ENCODE data around the gene PCDHB11.
"Not testable (repeated sequence)": the region's sequence is repeated elsewhere in the genome, so short reads cannot be mapped to it uniquely, and the experiment has no call there.

The PCDHB11 gene

GRCh38 chr5:141174291-141175104 lies 24.9 kb upstream of the PCDHB11 start:
- peaks cover 13% of the 10 kb centered on the region; the same call in 1 of the 2 replicates for H3K9me3 ChIP-seq (ENCODE audit: control insufficient read depth, insufficient read depth, low read depth, low read length)
- H3K4me1 ChIP-seq (ENCODE audit: control insufficient read depth, insufficient read depth, low read length); H3K36me3 ChIP-seq (ENCODE audit: control insufficient read depth, insufficient read depth, low read length); H3K9ac ChIP-seq (ENCODE audit: low read length); H3K27ac ChIP-seq (ENCODE audit: low read depth, low read length); H3K27me3 ChIP-seq (ENCODE audit: control insufficient read depth, insufficient read depth, low read length); H3K4me3 ChIP-seq (ENCODE audit: low read depth, low read length): not testable (repeated sequence)

- Histone ChIP-seq H3K4me1 (ENCODE audit: control insufficient read depth, insufficient read depth, low read length) (no peaks in the 10 kb centered on the region), H3K27me3 (ENCODE audit: control insufficient read depth, insufficient read depth, low read length) (no peaks in the 10 kb centered on the region), H3K9me3 (ENCODE audit: control insufficient read depth, insufficient read depth, low read depth, low read length) (peaks cover 14% of the 10 kb centered on the region; the same call in 1 of the 2 replicates), H3K4me3 (ENCODE audit: low read depth, low read length) (no peak overlapping the region), H3K27ac (ENCODE audit: low read depth, low read length) (no peak overlapping the region), H3K9ac (ENCODE audit: low read length) (no peak overlapping the region), H3K36me3 (ENCODE audit: control insufficient read depth, insufficient read depth, low read length) (no peaks in the 10 kb centered on the region)
These were observed 23.5 kb upstream of the PCDHB11 start for GRCh38 chr5:141175933-141176332.

- not testable (repeated sequence) for H3K36me3 ChIP-seq (ENCODE audit: control insufficient read depth, insufficient read depth, low read length); H3K4me1 ChIP-seq (ENCODE audit: control insufficient read depth, insufficient read depth, low read length); H3K27me3 ChIP-seq (ENCODE audit: control insufficient read depth, insufficient read depth, low read length); H3K9ac ChIP-seq (ENCODE audit: low read length); H3K27ac ChIP-seq (ENCODE audit: low read depth, low read length)
- H3K4me3 ChIP-seq (ENCODE audit: low read depth, low read length): peak within 1 kb of the TSS; percentile 31; the same call in 1 of the 2 replicates
- peaks cover 14% of the 10 kb centered on the region; the same call in 1 of the 2 replicates for H3K9me3 ChIP-seq (ENCODE audit: control insufficient read depth, insufficient read depth, low read depth, low read length)
These were observed 21.7 kb upstream of the PCDHB11 start, which contains the start of gene PCDHB8 for GRCh38 chr5:141177577-141178191. Gene PCDHB8 (plus strand): TSS chr5:141177790. CDS start chr5:141178035, 245 bp downstream.

- H3K4me1 ChIP-seq (ENCODE audit: control insufficient read depth, insufficient read depth, low read length); H3K27ac ChIP-seq (ENCODE audit: low read depth, low read length); H3K4me3 ChIP-seq (ENCODE audit: low read depth, low read length); H3K36me3 ChIP-seq (ENCODE audit: control insufficient read depth, insufficient read depth, low read length); H3K9me3 ChIP-seq (ENCODE audit: control insufficient read depth, insufficient read depth, low read depth, low read length); H3K9ac ChIP-seq (ENCODE audit: low read length); H3K27me3 ChIP-seq (ENCODE audit: control insufficient read depth, insufficient read depth, low read length): not testable (repeated sequence)
These were observed 20.1 kb upstream of the PCDHB11 start for GRCh38 chr5:141179371-141179770.

- not testable (repeated sequence) for H3K4me3 ChIP-seq (ENCODE audit: low read depth, low read length); H3K9me3 ChIP-seq (ENCODE audit: control insufficient read depth, insufficient read depth, low read depth, low read length); H3K9ac ChIP-seq (ENCODE audit: low read length); H3K27ac ChIP-seq (ENCODE audit: low read depth, low read length); H3K36me3 ChIP-seq (ENCODE audit: control insufficient read depth, insufficient read depth, low read length); H3K27me3 ChIP-seq (ENCODE audit: control insufficient read depth, insufficient read depth, low read length); H3K4me1 ChIP-seq (ENCODE audit: control insufficient read depth, insufficient read depth, low read length)
These were observed 19.6 kb upstream of the PCDHB11 start for GRCh38 chr5:141179876-141180275.

- Histone ChIP-seq H3K4me3 (ENCODE audit: low read depth, low read length) (no peak overlapping the region), H3K4me1 (ENCODE audit: control insufficient read depth, insufficient read depth, low read length) (no peaks in the 10 kb centered on the region), H3K9ac (ENCODE audit: low read length) (no peak overlapping the region), H3K36me3 (ENCODE audit: control insufficient read depth, insufficient read depth, low read length) (no peaks in the 10 kb centered on the region), H3K27me3 (ENCODE audit: control insufficient read depth, insufficient read depth, low read length) (no peaks in the 10 kb centered on the region), H3K27ac (ENCODE audit: low read depth, low read length) (no peak overlapping the region), H3K9me3 (ENCODE audit: control insufficient read depth, insufficient read depth, low read depth, low read length) (peaks cover 9% of the 10 kb centered on the region; the same call in 1 of the 2 replicates)
These were observed 19.1 kb upstream of the PCDHB11 start for GRCh38 chr5:141180313-141180712.

GRCh38 chr5:141182248-141182647 lies 17.2 kb upstream of the PCDHB11 start, which contains the start of gene PCDHB16:
Gene PCDHB16 (plus strand): TSS chr5:141182387. CDS start chr5:141182560, 173 bp downstream.
- no peaks in the 10 kb centered on the region for H3K36me3 ChIP-seq (ENCODE audit: control insufficient read depth, insufficient read depth, low read length)
- no peaks in the 10 kb centered on the region for H3K4me1 ChIP-seq (ENCODE audit: control insufficient read depth, insufficient read depth, low read length)
- H3K9ac ChIP-seq (ENCODE audit: low read length): no peak within 1 kb of the TSS
- H3K27ac ChIP-seq (ENCODE audit: low read depth, low read length): no peak within 1 kb of the TSS
- H3K27me3 ChIP-seq (ENCODE audit: control insufficient read depth, insufficient read depth, low read length): no peaks in the 10 kb centered on the region
- peaks cover 9% of the 10 kb centered on the region; the same call in 1 of the 2 replicates for H3K9me3 ChIP-seq (ENCODE audit: control insufficient read depth, insufficient read depth, low read depth, low read length)
- H3K4me3 ChIP-seq (ENCODE audit: low read depth, low read length): 0 out of 2 replicates have a peak within 1 kb of the TSS, but pooled peaks have one; percentile 8

- not testable (repeated sequence) for H3K27ac ChIP-seq (ENCODE audit: low read depth, low read length); H3K4me1 ChIP-seq (ENCODE audit: control insufficient read depth, insufficient read depth, low read length); H3K36me3 ChIP-seq (ENCODE audit: control insufficient read depth, insufficient read depth, low read length); H3K9ac ChIP-seq (ENCODE audit: low read length); H3K27me3 ChIP-seq (ENCODE audit: control insufficient read depth, insufficient read depth, low read length); H3K9me3 ChIP-seq (ENCODE audit: control insufficient read depth, insufficient read depth, low read depth, low read length); H3K4me3 ChIP-seq (ENCODE audit: low read depth, low read length)
These were observed 15.1 kb upstream of the PCDHB11 start for GRCh38 chr5:141184117-141184855.

GRCh38 chr5:141186897-141187512 lies 12.4 kb upstream of the PCDHB11 start, which contains the start of gene PCDHB9:
Gene PCDHB9 (plus strand): TSS chr5:141187161. CDS start chr5:141187319, 158 bp downstream.
- H3K4me3 ChIP-seq (ENCODE audit: low read depth, low read length): no peak within 1 kb of the TSS
- peaks cover 4% of the 10 kb centered on the region; the same call in 1 of the 2 replicates for H3K9me3 ChIP-seq (ENCODE audit: control insufficient read depth, insufficient read depth, low read depth, low read length)
- H3K4me1 ChIP-seq (ENCODE audit: control insufficient read depth, insufficient read depth, low read length): no peaks in the 10 kb centered on the region
- H3K27ac ChIP-seq (ENCODE audit: low read depth, low read length): no peak within 1 kb of the TSS
- no peaks in the 10 kb centered on the region; the same call in 1 of the 2 replicates for H3K27me3 ChIP-seq (ENCODE audit: control insufficient read depth, insufficient read depth, low read length)
- no peaks in the 10 kb centered on the region for H3K36me3 ChIP-seq (ENCODE audit: control insufficient read depth, insufficient read depth, low read length)
- no peak within 1 kb of the TSS for H3K9ac ChIP-seq (ENCODE audit: low read length)

GRCh38 chr5:141188682-141189081 lies 10.7 kb upstream of the PCDHB11 start:
- H3K4me3 ChIP-seq (ENCODE audit: low read depth, low read length); H3K27me3 ChIP-seq (ENCODE audit: control insufficient read depth, insufficient read depth, low read length); H3K36me3 ChIP-seq (ENCODE audit: control insufficient read depth, insufficient read depth, low read length); H3K27ac ChIP-seq (ENCODE audit: low read depth, low read length); H3K9ac ChIP-seq (ENCODE audit: low read length); H3K9me3 ChIP-seq (ENCODE audit: control insufficient read depth, insufficient read depth, low read depth, low read length); H3K4me1 ChIP-seq (ENCODE audit: control insufficient read depth, insufficient read depth, low read length): not testable (repeated sequence)
